ENCODE data around the gene TSPAN3. TPM values are rescaled to one million over a fixed set of nuclear protein-coding genes. Genes with fewer than 3 reads are reported as not detected.

TSPAN3 gene
- total RNA-seq, 4 donors from 2014 or later = 82.7 to 92.6 (median 88.2) TPM

DNA sequence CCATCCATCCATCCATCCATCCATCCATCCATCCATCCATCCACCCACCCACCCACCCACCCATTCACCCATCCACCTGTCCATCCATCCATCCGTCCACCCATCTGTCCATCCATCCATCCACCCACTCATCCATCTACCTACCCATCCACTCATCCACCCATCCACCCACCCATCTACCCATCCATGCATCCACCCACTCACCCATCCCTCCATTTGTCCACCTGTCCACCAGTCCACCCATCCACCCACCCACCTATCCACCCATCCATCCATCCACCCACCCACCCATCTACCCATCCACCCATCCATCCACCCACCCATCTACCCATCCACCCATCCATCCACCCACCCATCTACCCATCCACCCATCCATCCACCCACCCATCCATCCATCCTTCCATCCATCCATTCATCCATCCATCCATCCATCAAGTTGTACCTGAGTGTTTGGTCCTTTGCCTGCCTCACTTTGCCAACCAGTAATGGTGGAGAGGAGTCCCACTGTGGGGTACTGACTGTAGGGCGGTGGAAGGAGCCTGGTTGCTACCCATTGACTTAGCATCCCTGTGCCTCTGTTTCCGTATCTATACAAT is 58.7 kb downstream of the TSPAN3 start:
- intact Hi-C loops (cut with DNase I; ENCODE audit: low total_unique reads) = no loop called here
- no peak overlapping the region for H3K4me3 ChIP-seq (ENCODE audit: low read depth, poor library complexity, severe bottlenecking)
- DNase-seq (ENCODE audit: low spot score in 2 of 2) = no peak
- TF ChIP-seq POLR2A (IDR thresholded peaks at IDR 0.05) = no peak
- TF ChIP-seq, protein P1, sequence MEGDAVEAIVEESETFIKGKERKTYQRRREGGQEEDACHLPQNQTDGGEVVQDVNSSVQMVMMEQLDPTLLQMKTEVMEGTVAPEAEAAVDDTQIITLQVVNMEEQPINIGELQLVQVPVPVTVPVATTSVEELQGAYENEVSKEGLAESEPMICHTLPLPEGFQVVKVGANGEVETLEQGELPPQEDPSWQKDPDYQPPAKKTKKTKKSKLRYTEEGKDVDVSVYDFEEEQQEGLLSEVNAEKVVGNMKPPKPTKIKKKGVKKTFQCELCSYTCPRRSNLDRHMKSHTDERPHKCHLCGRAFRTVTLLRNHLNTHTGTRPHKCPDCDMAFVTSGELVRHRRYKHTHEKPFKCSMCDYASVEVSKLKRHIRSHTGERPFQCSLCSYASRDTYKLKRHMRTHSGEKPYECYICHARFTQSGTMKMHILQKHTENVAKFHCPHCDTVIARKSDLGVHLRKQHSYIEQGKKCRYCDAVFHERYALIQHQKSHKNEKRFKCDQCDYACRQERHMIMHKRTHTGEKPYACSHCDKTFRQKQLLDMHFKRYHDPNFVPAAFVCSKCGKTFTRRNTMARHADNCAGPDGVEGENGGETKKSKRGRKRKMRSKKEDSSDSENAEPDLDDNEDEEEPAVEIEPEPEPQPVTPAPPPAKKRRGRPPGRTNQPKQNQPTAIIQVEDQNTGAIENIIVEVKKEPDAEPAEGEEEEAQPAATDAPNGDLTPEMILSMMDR (IDR thresholded peaks at IDR 0.05) = no peak
- WGBS, 2 donors = 96 to 98% methylated on average over 3 of the region's 3 CpGs

DNA sequence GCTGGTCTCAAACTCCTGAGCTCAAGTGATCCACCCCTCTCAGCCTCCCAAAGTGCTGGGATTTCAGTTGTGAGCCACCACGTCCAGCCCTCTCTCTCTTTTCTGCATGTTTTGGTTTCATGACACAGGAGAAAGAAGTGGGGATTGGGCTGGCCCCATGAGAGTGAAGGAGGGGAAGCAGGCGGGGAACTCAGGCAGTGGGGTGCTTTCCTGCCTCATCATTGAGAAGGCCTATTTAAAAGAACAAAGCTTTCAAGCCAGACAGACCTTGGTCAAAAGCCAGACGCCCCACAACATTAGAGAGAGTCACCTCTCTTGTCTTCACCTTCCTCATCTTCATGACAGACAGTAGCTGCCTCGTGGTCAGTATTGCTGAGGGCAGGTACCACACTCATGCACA is 60.1 kb downstream of the TSPAN3 start:
- WGBS, 2 donors = 86 to 87% methylated on average over 4 of the region's 4 CpGs
- intact Hi-C loops (cut with DNase I; ENCODE audit: low total_unique reads) = no loop called here
- TF ChIP-seq, protein P1 (IDR thresholded peaks at IDR 0.05) = no peak
- TF ChIP-seq POLR2A (IDR thresholded peaks at IDR 0.05) = no peak
- no peak overlapping the region for H3K4me3 ChIP-seq (ENCODE audit: low read depth, poor library complexity, severe bottlenecking)
- DNase-seq (ENCODE audit: low spot score in 2 of 2) = no peak

DNA sequence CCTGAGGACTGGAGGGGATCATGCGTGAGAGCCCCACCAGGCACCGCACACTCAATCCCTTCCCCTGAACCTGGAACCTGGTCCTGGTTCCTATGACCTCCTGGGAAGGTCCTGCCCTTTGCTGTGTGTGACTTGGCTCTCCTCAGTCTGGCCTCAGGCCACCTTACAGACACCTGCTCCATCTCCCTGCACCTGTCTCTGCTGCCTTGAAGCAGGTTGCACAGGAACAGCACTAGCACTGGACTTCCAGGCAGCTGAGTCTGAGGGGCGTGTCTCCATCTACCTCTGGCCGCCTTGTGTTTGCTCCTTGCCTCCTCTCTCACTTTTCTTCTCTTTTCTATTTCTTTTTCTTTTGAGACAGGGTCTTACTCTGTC is 60.6 kb downstream of the TSPAN3 start:
- WGBS, 2 donors = 88 to 93% methylated on average over 4 of the region's 4 CpGs
- no peak for TF ChIP-seq POLR2A (IDR thresholded peaks at IDR 0.05)
- TF ChIP-seq, protein P1 (IDR thresholded peaks at IDR 0.05) = no peak
- DNase-seq (ENCODE audit: low spot score in 2 of 2) = no peak
- H3K4me3 ChIP-seq (ENCODE audit: low read depth, poor library complexity, severe bottlenecking) = no peak overlapping the region
- intact Hi-C loops (cut with DNase I; ENCODE audit: low total_unique reads) = no loop called here

DNA sequence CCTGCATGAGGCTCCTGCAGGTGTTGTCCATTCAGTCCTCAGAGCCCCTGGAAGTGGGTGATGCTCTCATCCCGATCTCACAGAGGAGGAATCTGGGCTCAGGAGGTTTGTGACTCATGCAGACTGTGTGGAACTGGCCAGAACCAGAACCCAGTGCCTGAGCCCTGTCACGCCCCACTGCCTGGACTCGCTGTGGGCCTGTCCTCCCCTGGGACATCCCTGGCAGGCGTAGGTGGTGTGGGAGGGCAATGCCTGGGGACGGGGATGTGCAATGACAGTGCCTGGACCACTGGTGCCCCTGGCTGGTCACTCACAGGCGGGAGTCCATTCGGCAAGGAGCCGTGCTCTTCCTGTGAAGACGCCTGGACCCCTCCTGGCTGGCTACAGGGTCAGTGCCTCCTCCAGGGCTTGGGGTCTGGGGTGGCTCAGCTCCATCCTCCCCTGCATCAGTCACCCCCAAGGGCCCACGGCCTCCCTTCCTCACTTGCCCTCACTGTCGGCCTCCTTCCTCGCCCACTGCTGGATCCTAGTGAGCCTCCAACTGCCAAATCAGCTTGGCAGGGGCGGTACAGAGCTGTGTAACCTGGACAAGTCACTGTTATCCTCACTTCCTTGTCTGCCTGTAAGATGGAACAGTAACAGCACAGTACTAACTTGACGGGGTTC is 61.1 kb downstream of the TSPAN3 start:
- no peak for DNase-seq (ENCODE audit: low spot score in 2 of 2)
- 64 to 80% methylated on average over 12 to 13 of the region's 14 CpGs for WGBS, 2 donors
- no peak overlapping the region for H3K4me3 ChIP-seq (ENCODE audit: low read depth, poor library complexity, severe bottlenecking)
- TF ChIP-seq, protein P1 (IDR thresholded peaks at IDR 0.05) = no peak
- TF ChIP-seq POLR2A (IDR thresholded peaks at IDR 0.05) = no peak
- intact Hi-C loops (cut with DNase I; ENCODE audit: low total_unique reads) = no loop called here

DNA sequence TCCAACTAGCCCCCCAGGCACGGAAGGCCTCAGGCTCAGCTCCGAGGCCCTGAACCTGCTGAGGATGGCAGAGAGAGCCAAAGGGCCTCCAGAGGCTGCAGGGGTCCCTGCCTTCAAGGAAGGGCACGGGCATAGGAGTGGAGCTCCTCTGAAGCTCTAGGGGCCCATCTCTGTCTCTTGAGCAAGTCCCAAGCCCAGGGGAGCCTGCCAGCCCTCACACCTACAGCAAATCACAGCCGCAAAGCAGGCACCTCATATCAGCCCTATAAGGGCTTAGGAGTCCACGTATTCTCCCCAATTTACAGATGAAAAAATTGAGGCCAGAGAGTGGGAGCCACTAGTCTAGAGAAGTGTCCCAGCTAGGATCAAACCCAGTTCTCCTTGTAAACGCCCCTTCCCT is 61.7 kb downstream of the TSPAN3 start:
- DNase-seq (ENCODE audit: low spot score in 2 of 2) = no peak
- TF ChIP-seq, protein P1 (IDR thresholded peaks at IDR 0.05) = no peak
- no peak for TF ChIP-seq POLR2A (IDR thresholded peaks at IDR 0.05)
- no peak overlapping the region for H3K4me3 ChIP-seq (ENCODE audit: low read depth, poor library complexity, severe bottlenecking)
- WGBS, 2 donors = 90% methylated on average over 5 to 6 of the region's 6 CpGs
- intact Hi-C loops (cut with DNase I; ENCODE audit: low total_unique reads) = no loop called here
